ENCODE results near the gene COL4A3. TPM values are rescaled to one million over a fixed set of nuclear protein-coding genes. Genes with fewer than 3 reads are reported as not detected.

The COL4A3 gene
- total RNA-seq, 1 donor from 2014 or later = 4.4 TPM

DNA sequence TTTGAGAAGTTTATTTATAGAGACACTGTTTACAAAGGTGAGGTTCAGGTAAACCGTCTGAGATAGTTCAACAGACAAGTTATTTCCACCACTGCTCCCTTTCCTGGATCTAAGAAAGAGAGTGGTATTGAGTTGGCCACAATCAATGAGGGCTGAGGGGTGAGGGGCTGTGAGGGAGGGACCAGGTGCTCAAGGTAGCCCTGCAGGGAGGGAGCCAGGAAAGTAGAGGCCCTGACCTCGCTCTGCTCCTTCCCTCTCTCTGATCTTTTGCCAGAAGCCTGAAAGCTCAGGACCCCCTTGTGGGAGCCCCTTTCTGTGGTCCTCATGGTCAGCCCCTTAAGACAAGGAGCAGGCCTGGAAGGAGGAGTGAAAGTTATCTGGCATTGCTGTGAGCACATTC, 29.8 kb downstream of the COL4A3 start:
- peaks cover 5% of the 10 kb centered on the region for H3K4me1 ChIP-seq

DNA sequence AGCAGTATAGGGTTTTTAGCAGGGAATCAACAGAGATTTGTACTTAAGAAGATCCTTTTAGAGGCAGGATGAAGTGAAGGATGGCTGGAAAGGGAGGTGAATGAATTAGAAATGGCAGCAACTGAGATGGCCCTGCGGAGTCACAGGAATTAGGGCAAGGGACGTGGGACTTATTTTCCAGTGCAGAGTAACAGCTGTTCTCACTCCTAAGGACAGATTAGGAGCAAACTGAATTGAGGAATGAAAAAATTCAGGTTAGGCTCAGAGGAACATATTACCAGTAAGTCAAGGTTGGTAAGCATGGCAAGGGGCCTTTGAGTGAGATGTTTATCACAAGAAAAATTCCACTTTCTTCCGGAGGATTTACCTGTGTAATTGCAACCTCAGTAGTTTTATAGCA, 34.4 kb downstream of the COL4A3 start:
- Histone ChIP-seq H3K27me3 (ENCODE audit: low read depth) (no peaks in the 10 kb centered on the region), H3K4me1 (no peaks in the 10 kb centered on the region), H3K4me3 (no peak overlapping the region), H3K36me3 (no peaks in the 10 kb centered on the region), H3K27ac (replicated peaks) (no peak overlapping the region), H3K9me3 (replicated peaks) (no peaks in the 10 kb centered on the region)
- DNase-seq = no peak
- TF ChIP-seq, protein P1, sequence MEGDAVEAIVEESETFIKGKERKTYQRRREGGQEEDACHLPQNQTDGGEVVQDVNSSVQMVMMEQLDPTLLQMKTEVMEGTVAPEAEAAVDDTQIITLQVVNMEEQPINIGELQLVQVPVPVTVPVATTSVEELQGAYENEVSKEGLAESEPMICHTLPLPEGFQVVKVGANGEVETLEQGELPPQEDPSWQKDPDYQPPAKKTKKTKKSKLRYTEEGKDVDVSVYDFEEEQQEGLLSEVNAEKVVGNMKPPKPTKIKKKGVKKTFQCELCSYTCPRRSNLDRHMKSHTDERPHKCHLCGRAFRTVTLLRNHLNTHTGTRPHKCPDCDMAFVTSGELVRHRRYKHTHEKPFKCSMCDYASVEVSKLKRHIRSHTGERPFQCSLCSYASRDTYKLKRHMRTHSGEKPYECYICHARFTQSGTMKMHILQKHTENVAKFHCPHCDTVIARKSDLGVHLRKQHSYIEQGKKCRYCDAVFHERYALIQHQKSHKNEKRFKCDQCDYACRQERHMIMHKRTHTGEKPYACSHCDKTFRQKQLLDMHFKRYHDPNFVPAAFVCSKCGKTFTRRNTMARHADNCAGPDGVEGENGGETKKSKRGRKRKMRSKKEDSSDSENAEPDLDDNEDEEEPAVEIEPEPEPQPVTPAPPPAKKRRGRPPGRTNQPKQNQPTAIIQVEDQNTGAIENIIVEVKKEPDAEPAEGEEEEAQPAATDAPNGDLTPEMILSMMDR (IDR thresholded peaks at IDR 0.05; ENCODE audit: borderline replicate concordance) = no peak
- intact Hi-C loops (cut with micrococcal nuclease) = no loop called here

More for the DNA sequence above, 29.8 kb downstream of the COL4A3 start:
- intact Hi-C loops (cut with micrococcal nuclease) = no loop called here
- Histone ChIP-seq H3K27me3 (ENCODE audit: low read depth) (no peaks in the 10 kb centered on the region), H3K4me3 (no peak overlapping the region), H3K36me3 (no peaks in the 10 kb centered on the region), H3K27ac (replicated peaks) (no peak overlapping the region), H3K9me3 (replicated peaks) (no peaks in the 10 kb centered on the region)
- TF ChIP-seq, protein P1 (IDR thresholded peaks at IDR 0.05; ENCODE audit: borderline replicate concordance) = no peak
- DNase-seq = no peak

DNA sequence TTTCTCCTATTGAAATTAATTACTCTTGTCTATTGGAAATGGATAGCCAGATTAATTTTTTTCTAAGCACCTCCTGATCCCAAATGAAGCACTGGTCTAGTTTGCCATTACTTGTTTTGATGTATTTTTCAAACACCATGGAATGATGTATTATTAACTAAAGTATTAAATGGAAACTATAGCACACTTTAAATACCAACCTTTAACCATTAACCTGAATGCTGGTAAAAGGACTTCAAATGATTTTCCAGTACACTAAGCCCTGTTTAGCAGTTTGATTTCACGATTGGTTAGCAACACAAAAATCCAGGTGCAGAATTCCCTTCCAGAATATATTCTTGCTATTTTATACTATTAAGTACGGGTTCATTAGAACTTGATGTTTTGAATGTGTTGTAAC, 37.3 kb downstream of the COL4A3 start:
- Histone ChIP-seq H3K4me3 (no peak overlapping the region), H3K9me3 (replicated peaks) (no peaks in the 10 kb centered on the region), H3K27ac (replicated peaks) (no peak overlapping the region), H3K27me3 (ENCODE audit: low read depth) (no peaks in the 10 kb centered on the region), H3K4me1 (no peaks in the 10 kb centered on the region), H3K36me3 (no peaks in the 10 kb centered on the region)
- intact Hi-C loops (cut with micrococcal nuclease) = no loop called here
- TF ChIP-seq, protein P1 (IDR thresholded peaks at IDR 0.05; ENCODE audit: borderline replicate concordance) = no peak
- DNase-seq = no peak

DNA sequence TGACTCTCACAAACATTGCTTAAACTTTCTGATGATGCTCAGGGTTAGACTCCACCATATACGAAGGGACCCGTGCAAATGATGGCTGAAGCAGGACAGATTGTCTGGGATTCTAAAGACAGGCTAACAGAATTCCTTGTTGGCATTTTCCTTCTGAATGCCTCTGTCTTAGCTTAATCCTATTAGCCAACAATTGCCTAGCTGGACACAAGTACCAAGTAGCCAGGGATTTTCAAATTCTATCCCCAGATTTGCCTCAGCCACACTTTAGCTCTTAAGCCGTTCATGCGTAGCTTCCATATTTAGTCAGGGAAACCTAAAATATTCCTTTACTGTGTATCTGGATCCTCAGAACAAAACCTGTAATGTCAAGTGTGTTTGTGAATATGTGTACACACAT, 40.0 kb downstream of the COL4A3 start:
- no peaks in the 10 kb centered on the region for H3K27me3 ChIP-seq (ENCODE audit: low read depth)
- DNase-seq = no peak
- TF ChIP-seq, protein P1 (IDR thresholded peaks at IDR 0.05; ENCODE audit: borderline replicate concordance) = no peak
- H3K4me3 ChIP-seq = no peak overlapping the region
- no peaks in the 10 kb centered on the region for H3K9me3 ChIP-seq (replicated peaks)
- no peaks in the 10 kb centered on the region for H3K4me1 ChIP-seq
- intact Hi-C loops (cut with micrococcal nuclease) = no loop called here
- H3K27ac ChIP-seq (replicated peaks) = no peak overlapping the region
- H3K36me3 ChIP-seq = no peaks in the 10 kb centered on the region

DNA sequence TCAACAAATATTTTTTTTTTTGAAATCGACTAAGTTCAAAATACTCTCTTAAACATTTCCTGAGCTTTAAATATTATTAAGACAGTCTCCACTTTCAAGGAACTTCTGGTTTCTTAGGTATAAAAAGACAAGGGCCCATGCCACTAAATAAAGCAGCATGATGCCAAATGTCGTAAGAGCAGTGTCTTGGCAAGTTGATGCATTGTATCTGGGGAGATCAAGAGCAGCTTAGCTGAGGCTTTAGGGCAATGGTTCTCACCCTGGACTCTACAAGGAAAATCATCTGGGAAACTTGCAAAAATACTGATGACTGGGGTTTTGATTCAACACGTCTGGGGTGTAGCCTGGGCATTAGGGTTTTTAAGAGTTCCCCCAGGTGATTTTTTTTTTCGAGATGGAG, 41.3 kb downstream of the COL4A3 start:
- no peak overlapping the region for H3K27ac ChIP-seq (replicated peaks)

More for the DNA sequence above, 41.3 kb downstream of the COL4A3 start:
- TF ChIP-seq, protein P1 (IDR thresholded peaks at IDR 0.05; ENCODE audit: borderline replicate concordance) = no peak
- Histone ChIP-seq H3K27me3 (ENCODE audit: low read depth) (no peaks in the 10 kb centered on the region), H3K4me1 (no peaks in the 10 kb centered on the region), H3K4me3 (no peak overlapping the region), H3K9me3 (replicated peaks) (no peaks in the 10 kb centered on the region), H3K36me3 (no peaks in the 10 kb centered on the region)
- no peak for DNase-seq
- intact Hi-C loops (cut with micrococcal nuclease) = no loop called here

Data from left ventricle myocardium inferior (tissue), 1 donor.